K562 (cell line): ENCODE results near the gene GPR157. TPM values are rescaled to one million over a fixed set of nuclear protein-coding genes. Genes with fewer than 3 reads are reported as not detected.

Experiments
- CREM ChIP-seq: IDR thresholded peaks from 2 replicates; pipeline ENCODE4 v1.6.1; 2014; ENCODE audit warnings: antibody characterized with exemption, low read depth
- DDX20 ChIP-seq: fragments of 450-650 bp; IDR thresholded peaks from 2 replicates; pipeline ENCODE4 v1.6.1; 2016; ENCODE audit warnings: missing genetic modification characterization, low read depth, mild to moderate bottlenecking, missing compliant biosample characterization, moderate library complexity
- ERF ChIP-seq: fragments of 450-650 bp; formaldehyde crosslinking; IDR thresholded peaks from 2 replicates; pipeline ENCODE4 v1.4.0; 2020; ENCODE audit warnings: mild to moderate bottlenecking, mixed read lengths
- KAT7 ChIP-seq: sonication (generic); formaldehyde crosslinking; IDR thresholded peaks from 2 replicates; pipeline ENCODE4 v1.8.0; 2022; ENCODE audit warnings: missing genetic modification reagents, mild to moderate bottlenecking, borderline replicate concordance
- MTA3 ChIP-seq: fragments of 450-650 bp; formaldehyde crosslinking; IDR thresholded peaks from 2 replicates; pipeline ENCODE4 v1.6.1; 2017; ENCODE audit warnings: mild to moderate bottlenecking, borderline replicate concordance
- MTF1 ChIP-seq: fragments of 250-450 bp; sonication (Bioruptor Pico); IDR thresholded peaks from 2 replicates; pipeline ENCODE4 v1.9.0; 2021; ENCODE audit warnings: moderate library complexity, mild to moderate bottlenecking, inconsistent platforms, borderline replicate concordance
- PRPF4 ChIP-seq: fragments of 200-400 bp; formaldehyde crosslinking; IDR thresholded peaks from one replicate; pipeline ENCODE4 v1.6.1; 2017; ENCODE audit warnings: low read length, low read depth, mild to moderate bottlenecking; ENCODE audit not compliant: insufficient read depth, poor library complexity, severe bottlenecking
- SP2 ChIP-seq: IDR thresholded peaks from 2 replicates; pipeline ENCODE4 v1.6.1; 2011; ENCODE audit warnings: mild to moderate bottlenecking, low read depth, low read length, moderate library complexity; ENCODE audit not compliant: poor library complexity, severe bottlenecking; ENCODE audit errors: extremely low read depth
- TAL1 ChIP-seq: fragments of 450-650 bp; IDR thresholded peaks from 2 replicates; pipeline ENCODE4 v1.6.1; 2016; ENCODE audit warnings: mild to moderate bottlenecking
- ZKSCAN3 ChIP-seq: fragments of 250-450 bp; sonication (Bioruptor Pico); IDR thresholded peaks from 2 replicates; pipeline ENCODE4 v1.4.0; 2020
- ZNF3 ChIP-seq: fragments of 250-450 bp; sonication (Bioruptor Pico); IDR thresholded peaks from 2 replicates; pipeline ENCODE4 v1.5.0; 2021; ENCODE audit warnings: mild to moderate bottlenecking, moderate library complexity
- ZSCAN29 ChIP-seq: fragments of 450-650 bp; IDR thresholded peaks from 2 replicates; pipeline ENCODE4 v1.6.1; 2017
- polyA plus RNA-seq, 8 experiments: library from polyadenylated mRNA; depleted of rRNA in 4 of 8; stranded (reverse) in 5 of 8; unstranded in 3 of 8; fragments of >200 nt; fragmentation: Nextera tagmentation in 2 of 8; fragmentation: Illumina TruSeq in 1 of 8; extraction: Ambion mirVana in 2 of 8; extraction: Trizol in 1 of 8; gene quantifications; 2 replicates each; pipeline versions ENCODE4 v1.2.1 to v1.2.3, GENCODE V29; 2011 to 2014; ENCODE audit warnings: inconsistent platforms in 1 of 8, missing spikeins in 1 of 8
- total RNA-seq, 7 experiments: library from RNA; depleted of rRNA in 6 of 7; stranded (reverse); fragments of >200 nt in 6 of 7; fragmentation: Illumina TruSeq in 2 of 7; extraction: Trizol in 2 of 7; gene quantifications; 2 replicates each; pipeline versions ENCODE4 v1.2.1 to v1.2.3, GENCODE V29; 2011 to 2021; ENCODE audit warnings: low replicate concordance in 1 of 7
- TF ChIP-seq, protein P1 (sequence below): sonication (generic); formaldehyde crosslinking; IDR thresholded peaks from 2 replicates; pipeline ENCODE4 v1.8.1; 2023; ENCODE audit warnings: mild to moderate bottlenecking, missing genetic modification reagents
- TF ChIP-seq, protein P2 (sequence below), 2 experiments: fragments of 450-650 bp; IDR thresholded peaks; 2 replicates each; pipeline ENCODE4 v1.6.1; 2016; ENCODE audit warnings: mild to moderate bottlenecking in 2 of 2, borderline replicate concordance in 1 of 2, low read depth in 1 of 2, moderate library complexity in 1 of 2
- TF ChIP-seq, protein P3 (sequence below): fragments of 450-650 bp; IDR thresholded peaks from 2 replicates; pipeline ENCODE4 v1.6.1; 2016
- TF ChIP-seq, protein P4 (sequence below): fragments of 200-800 bp; sonication (Bioruptor generic); IDR thresholded peaks from 2 replicates; pipeline ENCODE4 v1.6.1; 2017; ENCODE audit warnings: missing genetic modification characterization, missing compliant biosample characterization

The GPR157 gene
- total and polyA plus RNA-seq, 9 of the 15 experiments (the other 6 are each of a cell fraction or from before 2014, with no cell fraction given), result 0.01 to 0.18 (median 0.04) TPM; not detected in 4

DNA sequence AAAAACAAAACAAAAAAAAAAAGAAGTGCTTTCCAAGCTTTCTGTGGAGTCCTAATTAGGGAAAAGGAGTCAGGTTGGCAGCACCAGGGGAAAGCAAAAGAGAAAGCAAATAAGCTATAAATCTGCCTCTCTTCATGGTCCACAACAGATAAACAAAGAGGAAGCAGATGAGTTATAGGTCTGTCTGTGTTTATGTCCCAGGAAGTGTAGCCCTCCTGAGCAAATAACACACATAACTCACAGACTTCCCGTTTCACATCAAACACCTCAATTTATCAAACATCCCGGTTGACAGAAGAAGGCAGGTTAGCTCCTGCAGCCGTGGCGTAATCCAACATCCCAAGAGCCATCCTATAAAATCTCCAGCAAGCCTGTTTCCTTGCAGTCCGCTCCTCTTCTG lies 53.9 kb downstream of the GPR157 start (continued):
- TF ChIP-seq MTA3 (no peak), ZNF3 (CRISPR knock-in tag) (no peak), DDX20 (tag) (no peak), TAL1 (peak; percentile 12; the same call in 1 of the 2 replicates), PRPF4 (no peak), MTF1 (no peak), KAT7 (CRISPR knock-in tag) (no peak), CREM (no peak), ERF (CRISPR knock-in tag) (no peak), ZKSCAN3 (CRISPR knock-in tag) (no peak), SP2 (no peak), ZSCAN29 (no peak)
- TF ChIP-seq, protein P1, sequence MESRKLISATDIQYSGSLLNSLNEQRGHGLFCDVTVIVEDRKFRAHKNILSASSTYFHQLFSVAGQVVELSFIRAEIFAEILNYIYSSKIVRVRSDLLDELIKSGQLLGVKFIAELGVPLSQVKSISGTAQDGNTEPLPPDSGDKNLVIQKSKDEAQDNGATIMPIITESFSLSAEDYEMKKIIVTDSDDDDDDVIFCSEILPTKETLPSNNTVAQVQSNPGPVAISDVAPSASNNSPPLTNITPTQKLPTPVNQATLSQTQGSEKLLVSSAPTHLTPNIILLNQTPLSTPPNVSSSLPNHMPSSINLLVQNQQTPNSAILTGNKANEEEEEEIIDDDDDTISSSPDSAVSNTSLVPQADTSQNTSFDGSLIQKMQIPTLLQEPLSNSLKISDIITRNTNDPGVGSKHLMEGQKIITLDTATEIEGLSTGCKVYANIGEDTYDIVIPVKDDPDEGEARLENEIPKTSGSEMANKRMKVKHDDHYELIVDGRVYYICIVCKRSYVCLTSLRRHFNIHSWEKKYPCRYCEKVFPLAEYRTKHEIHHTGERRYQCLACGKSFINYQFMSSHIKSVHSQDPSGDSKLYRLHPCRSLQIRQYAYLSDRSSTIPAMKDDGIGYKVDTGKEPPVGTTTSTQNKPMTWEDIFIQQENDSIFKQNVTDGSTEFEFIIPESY (CRISPR knock-in tag), result no peak
- TF ChIP-seq, protein P2, sequence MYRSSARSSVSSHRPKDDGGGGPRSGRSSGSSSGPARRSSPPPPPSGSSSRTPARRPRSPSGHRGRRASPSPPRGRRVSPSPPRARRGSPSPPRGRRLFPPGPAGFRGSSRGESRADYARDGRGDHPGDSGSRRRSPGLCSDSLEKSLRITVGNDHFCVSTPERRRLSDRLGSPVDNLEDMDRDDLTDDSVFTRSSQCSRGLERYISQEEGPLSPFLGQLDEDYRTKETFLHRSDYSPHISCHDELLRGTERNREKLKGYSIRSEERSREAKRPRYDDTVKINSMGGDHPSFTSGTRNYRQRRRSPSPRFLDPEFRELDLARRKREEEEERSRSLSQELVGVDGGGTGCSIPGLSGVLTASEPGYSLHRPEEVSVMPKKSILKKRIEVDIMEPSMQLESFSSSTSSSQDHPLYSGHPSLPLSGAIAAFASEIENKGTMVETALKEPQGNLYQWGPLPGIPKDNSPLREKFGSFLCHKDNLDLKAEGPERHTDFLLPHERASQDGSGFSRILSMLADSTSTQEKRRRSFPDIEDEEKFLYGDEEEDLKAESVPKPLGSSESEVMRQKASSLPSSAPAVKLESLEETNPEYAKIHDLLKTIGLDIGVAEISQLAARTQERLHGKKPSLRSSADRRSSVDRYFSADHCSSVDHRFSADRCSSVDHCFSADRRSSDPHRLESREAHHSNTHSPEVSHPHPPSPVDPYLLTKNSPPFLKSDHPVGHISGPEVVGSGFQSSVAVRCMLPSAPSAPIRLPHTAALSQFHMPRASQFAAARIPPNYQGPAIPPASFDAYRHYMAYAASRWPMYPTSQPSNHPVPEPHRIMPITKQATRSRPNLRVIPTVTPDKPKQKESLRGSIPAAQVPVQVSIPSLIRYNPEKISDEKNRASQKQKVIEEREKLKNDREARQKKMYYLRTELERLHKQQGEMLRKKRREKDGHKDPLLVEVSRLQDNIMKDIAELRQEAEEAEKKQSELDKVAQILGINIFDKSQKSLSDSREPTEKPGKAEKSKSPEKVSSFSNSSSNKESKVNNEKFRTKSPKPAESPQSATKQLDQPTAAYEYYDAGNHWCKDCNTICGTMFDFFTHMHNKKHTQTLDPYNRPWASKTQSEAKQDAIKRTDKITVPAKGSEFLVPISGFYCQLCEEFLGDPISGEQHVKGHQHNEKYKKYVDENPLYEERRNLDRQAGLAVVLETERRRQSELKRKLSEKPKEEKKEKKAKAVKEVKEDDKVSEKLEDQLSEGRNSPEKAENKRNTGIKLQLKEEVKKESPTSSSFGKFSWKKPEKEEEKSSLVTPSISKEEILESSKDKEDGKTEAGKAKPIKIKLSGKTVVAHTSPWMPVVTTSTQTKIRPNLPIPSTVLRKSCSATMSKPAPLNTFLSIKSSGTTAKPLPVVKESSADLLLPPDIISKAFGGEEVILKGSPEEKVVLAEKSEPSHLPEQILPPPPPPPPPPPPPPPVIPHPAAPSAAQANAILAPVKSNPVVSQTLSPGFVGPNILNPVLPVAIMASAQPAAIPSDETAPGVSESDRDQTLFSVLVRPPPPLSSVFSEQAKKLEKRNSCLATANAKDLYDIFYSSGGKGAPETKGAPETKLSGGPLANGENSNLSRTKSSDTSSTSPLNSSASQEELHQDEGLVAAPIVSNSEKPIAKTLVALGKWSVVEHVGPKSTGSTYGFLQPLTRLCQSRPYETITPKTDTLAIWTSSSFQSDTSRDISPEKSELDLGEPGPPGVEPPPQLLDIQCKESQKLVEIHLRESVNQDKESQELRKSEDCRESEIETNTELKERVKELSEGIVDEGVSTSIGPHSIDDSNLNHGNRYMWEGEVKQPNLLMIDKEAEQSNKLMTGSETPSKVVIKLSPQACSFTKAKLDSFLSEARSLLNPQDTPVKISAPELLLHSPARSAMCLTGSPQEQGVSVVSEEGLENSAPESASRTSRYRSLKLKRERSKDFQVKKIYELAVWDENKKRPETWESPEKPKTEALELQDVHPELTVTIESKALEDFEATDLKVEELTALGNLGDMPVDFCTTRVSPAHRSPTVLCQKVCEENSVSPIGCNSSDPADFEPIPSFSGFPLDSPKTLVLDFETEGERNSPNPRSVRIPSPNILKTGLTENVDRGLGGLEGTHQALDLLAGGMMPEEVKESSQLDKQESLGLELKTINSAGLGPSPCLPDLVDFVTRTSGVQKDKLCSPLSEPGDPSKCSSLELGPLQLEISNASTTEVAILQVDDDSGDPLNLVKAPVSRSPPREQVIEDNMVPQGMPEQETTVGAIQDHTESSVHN (IDR thresholded peaks at IDR 0.05; ENCODE audit: borderline replicate concordance in 1 of 2, low read depth in 1 of 2), result peak in 1 of 2 experiments; percentile 81; a peak in 2 of 4 replicates
- TF ChIP-seq, protein P3, sequence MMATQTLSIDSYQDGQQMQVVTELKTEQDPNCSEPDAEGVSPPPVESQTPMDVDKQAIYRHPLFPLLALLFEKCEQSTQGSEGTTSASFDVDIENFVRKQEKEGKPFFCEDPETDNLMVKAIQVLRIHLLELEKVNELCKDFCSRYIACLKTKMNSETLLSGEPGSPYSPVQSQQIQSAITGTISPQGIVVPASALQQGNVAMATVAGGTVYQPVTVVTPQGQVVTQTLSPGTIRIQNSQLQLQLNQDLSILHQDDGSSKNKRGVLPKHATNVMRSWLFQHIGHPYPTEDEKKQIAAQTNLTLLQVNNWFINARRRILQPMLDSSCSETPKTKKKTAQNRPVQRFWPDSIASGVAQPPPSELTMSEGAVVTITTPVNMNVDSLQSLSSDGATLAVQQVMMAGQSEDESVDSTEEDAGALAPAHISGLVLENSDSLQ, result peak; percentile 88
- TF ChIP-seq, protein P4, sequence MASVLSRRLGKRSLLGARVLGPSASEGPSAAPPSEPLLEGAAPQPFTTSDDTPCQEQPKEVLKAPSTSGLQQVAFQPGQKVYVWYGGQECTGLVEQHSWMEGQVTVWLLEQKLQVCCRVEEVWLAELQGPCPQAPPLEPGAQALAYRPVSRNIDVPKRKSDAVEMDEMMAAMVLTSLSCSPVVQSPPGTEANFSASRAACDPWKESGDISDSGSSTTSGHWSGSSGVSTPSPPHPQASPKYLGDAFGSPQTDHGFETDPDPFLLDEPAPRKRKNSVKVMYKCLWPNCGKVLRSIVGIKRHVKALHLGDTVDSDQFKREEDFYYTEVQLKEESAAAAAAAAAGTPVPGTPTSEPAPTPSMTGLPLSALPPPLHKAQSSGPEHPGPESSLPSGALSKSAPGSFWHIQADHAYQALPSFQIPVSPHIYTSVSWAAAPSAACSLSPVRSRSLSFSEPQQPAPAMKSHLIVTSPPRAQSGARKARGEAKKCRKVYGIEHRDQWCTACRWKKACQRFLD (CRISPR knock-in tag), result no peak
